ENCODE results near the gene ARMC5.
"Not testable (repeated sequence)": the region's sequence is repeated elsewhere in the genome, so short reads cannot be mapped to it uniquely, and the experiment has no call there.

Gene ARMC5

DNA sequence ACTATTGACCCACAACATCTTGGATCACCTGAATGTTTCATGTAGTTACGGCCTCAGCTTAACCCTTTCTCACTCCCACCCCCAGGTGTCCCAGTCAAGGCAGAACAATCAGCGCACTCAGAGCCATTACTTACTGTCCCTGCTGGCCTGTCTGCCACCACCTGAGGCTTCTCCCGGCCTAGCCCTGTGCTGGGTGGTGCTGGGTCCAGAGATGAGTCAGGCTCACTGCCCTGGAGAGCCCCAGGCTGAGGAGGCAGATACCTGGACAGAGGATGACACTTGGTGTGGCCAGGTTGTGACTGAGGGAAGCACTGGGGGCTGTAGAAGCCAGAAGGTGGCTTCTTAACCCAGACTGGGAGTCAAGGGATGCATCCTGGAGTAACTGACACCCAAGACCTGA, 19.7 kb downstream of the ARMC5 start:
- Histone ChIP-seq H3K79me2 (ENCODE audit: control insufficient read depth, insufficient read depth, low read length, unreplicated experiment) (peaks cover 5% of the 10 kb centered on the region), H3K27ac (ENCODE audit: low read depth, low read length) (no peak overlapping the region), H3K4me1 (ENCODE audit: control insufficient read depth, insufficient read depth, low read length, unreplicated experiment) (peaks cover 5% of the 10 kb centered on the region), H3K4me3 (ENCODE audit: low read depth, low read length) (no peak overlapping the region), H2AFZ (ENCODE audit: low read length, unreplicated experiment) (no peak overlapping the region), H3K36me3 (ENCODE audit: insufficient read depth, low read length) (peaks cover 43% of the 10 kb centered on the region), H3K27me3 (ENCODE audit: insufficient read depth, low read length) (no peaks in the 10 kb centered on the region)

DNA sequence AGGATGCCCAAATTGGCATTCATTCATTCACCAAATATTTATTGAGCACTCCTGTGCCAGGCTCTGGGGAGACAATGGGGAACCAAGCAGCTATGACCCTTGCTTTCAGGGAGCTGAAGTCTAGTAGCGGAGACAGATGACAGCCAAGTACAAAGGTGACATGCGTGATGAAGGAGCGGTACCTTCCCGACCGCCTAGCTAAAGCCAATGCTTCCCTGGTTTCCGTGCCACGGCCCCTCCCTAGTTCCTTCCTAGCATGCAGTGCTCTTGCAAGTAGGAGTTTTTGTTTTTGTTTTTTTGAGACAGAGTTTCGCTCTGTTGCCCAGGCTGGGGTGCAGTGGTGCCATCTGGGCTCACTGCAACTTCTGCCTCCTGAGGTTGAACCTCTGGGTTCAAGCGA, 20.4 kb downstream of the ARMC5 start:
- Histone ChIP-seq H2AFZ (ENCODE audit: low read length, unreplicated experiment) (no peak overlapping the region), H3K27me3 (ENCODE audit: insufficient read depth, low read length) (no peaks in the 10 kb centered on the region), H3K4me1 (ENCODE audit: control insufficient read depth, insufficient read depth, low read length, unreplicated experiment) (no peaks in the 10 kb centered on the region), H3K36me3 (ENCODE audit: insufficient read depth, low read length) (peaks cover 35% of the 10 kb centered on the region), H3K27ac (ENCODE audit: low read depth, low read length) (no peak overlapping the region), H3K4me3 (ENCODE audit: low read depth, low read length) (no peak overlapping the region), H3K79me2 (ENCODE audit: control insufficient read depth, insufficient read depth, low read length, unreplicated experiment) (peaks cover 3% of the 10 kb centered on the region)

DNA sequence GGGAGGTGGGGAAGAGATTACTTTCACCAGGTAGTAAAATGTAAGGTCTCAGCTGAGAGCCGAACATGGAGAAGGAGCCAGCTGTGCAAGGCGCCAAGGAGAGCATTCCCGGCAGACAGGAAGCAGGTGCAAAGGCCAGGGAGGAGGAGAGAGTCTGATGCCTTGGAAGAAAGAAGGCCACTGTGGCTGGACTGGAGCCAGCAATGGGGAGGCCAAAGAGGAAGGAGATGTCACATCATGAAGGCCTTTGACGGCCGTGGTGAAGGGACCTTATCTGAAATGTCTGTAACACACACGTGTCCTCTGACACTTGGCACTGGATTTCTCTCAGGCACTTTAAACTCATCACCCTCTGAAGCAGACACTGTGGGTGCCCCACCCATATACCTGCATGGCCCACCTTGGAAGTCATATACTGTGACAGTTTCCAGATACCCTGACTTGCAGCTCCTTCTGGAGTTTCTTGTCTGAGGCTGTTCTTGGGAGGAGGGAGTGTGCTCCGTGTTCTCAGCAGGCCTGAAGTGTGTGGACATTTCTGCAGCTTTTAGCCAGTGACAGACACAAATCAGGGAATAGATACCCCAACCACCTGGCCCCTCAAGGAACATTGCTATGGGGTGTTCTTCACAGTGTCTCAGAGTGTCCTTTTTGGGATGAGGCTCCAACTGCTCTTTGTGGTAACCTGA, 21.7 kb downstream of the ARMC5 start:
- Histone ChIP-seq H3K36me3 (ENCODE audit: insufficient read depth, low read length) (peaks cover 26% of the 10 kb centered on the region; the same call in 1 of the 2 replicates), H3K79me2 (ENCODE audit: control insufficient read depth, insufficient read depth, low read length, unreplicated experiment) (no peaks in the 10 kb centered on the region), H3K27ac (ENCODE audit: low read depth, low read length) (no peak overlapping the region), H2AFZ (ENCODE audit: low read length, unreplicated experiment) (no peak overlapping the region), H3K4me3 (ENCODE audit: low read depth, low read length) (no peak overlapping the region), H3K27me3 (ENCODE audit: insufficient read depth, low read length) (no peaks in the 10 kb centered on the region), H3K4me1 (ENCODE audit: control insufficient read depth, insufficient read depth, low read length, unreplicated experiment) (no peaks in the 10 kb centered on the region)

DNA sequence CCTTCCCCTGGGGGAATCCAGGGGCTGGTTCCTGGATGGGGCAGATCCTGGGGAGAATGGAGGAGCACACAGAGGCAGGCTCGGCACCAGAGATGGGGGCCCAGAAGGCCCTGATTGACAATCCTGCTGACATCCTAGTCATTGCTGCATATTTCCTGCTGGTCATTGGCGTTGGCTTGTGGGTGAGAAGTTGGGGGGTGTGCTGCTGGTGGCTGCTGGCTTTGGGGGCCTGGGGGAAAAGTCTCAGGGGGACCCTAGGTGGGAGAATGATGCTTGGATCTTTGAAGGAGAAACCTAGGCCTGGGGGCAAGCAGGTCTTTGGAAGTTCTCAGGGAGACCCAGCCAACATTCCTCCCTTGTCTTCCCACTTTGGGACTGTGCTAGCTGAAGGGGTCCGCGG, 23.8 kb downstream of the ARMC5 start, which contains the start of gene SLC5A2:
TSS of gene SLC5A2 (plus strand) at position 43 of the 400 bp plus-strand sequence. CDS start at position 57, 14 bp downstream.
- Histone ChIP-seq H3K4me3 (ENCODE audit: low read depth, low read length) (no peak within 1 kb of the TSS), H3K4me1 (ENCODE audit: control insufficient read depth, insufficient read depth, low read length, unreplicated experiment) (peaks cover 6% of the 10 kb centered on the region), H3K27me3 (ENCODE audit: insufficient read depth, low read length) (peaks cover 16% of the 10 kb centered on the region; the same call in 1 of the 2 replicates), H3K79me2 (ENCODE audit: control insufficient read depth, insufficient read depth, low read length, unreplicated experiment) (no peaks in the 10 kb centered on the region), H2AFZ (ENCODE audit: low read length, unreplicated experiment) (no peak within 1 kb of the TSS), H3K36me3 (ENCODE audit: insufficient read depth, low read length) (peaks cover 7% of the 10 kb centered on the region; the same call in 1 of the 2 replicates), H3K27ac (ENCODE audit: low read depth, low read length) (no peak within 1 kb of the TSS)

DNA sequence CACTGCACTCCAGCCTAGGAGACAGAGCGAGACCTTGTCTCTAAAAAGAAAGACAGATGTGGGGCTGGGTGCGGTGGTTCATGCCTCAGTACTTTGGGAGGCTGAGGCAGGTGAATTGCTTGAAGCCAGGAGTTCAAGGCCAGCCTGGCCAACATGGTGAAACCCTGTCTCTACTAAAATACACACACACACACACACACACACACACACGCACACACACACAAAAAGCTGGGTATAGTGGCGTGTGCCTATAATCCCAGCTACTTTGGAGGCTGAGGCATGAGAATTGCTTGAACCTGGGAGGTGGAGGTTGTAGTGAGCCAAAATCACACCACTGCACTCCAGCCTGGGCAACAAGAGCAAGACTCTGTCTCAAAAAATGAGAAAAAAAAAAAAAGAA, 24.7 kb downstream of the ARMC5 start:
- not testable (repeated sequence) for H3K27ac ChIP-seq (ENCODE audit: low read depth, low read length); H3K36me3 ChIP-seq (ENCODE audit: insufficient read depth, low read length); H3K4me3 ChIP-seq (ENCODE audit: low read depth, low read length); H3K79me2 ChIP-seq (ENCODE audit: control insufficient read depth, insufficient read depth, low read length, unreplicated experiment); H3K4me1 ChIP-seq (ENCODE audit: control insufficient read depth, insufficient read depth, low read length, unreplicated experiment); H2AFZ ChIP-seq (ENCODE audit: low read length, unreplicated experiment)
- peaks cover 21% of the 10 kb centered on the region; the same call in 1 of the 2 replicates for H3K27me3 ChIP-seq (ENCODE audit: insufficient read depth, low read length)

DNA sequence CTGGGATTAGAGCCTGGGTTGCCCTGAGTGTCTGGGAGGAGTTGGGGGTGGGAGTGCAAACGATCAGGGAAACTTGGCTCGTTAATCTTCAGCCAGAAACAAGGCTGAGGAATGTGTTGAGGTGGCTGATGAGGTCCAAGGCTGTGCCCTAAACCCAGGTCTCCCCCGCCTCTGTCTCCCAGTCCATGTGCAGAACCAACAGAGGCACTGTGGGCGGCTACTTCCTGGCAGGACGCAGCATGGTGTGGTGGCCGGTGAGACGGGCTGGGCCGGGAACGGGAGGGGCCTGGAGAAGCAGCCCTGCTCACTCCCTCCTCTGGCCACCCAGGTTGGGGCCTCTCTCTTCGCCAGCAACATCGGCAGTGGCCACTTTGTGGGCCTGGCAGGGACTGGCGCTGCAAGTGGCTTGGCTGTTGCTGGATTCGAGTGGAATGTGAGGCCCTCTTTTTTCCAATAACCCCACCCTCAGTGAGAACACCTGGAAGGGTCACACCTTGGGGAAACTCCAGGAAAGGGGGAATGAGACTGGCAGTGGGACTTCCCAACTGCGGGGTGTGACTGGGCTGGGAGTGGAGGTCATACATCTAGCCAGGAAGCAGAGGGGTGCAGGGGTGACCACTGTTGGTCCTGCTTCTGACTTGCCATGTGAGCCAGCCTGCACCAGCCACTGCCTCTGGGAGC, 25.3 kb downstream of the ARMC5 start:
- Histone ChIP-seq H3K36me3 (ENCODE audit: insufficient read depth, low read length) (no peaks in the 10 kb centered on the region; the same call in 1 of the 2 replicates), H3K27ac (ENCODE audit: low read depth, low read length) (no peak overlapping the region), H3K4me1 (ENCODE audit: control insufficient read depth, insufficient read depth, low read length, unreplicated experiment) (peaks cover 6% of the 10 kb centered on the region), H3K4me3 (ENCODE audit: low read depth, low read length) (no peak overlapping the region), H3K79me2 (ENCODE audit: control insufficient read depth, insufficient read depth, low read length, unreplicated experiment) (no peaks in the 10 kb centered on the region), H3K27me3 (ENCODE audit: insufficient read depth, low read length) (peaks cover 21% of the 10 kb centered on the region; the same call in 1 of the 2 replicates), H2AFZ (ENCODE audit: low read length, unreplicated experiment) (no peak overlapping the region)

DNA sequence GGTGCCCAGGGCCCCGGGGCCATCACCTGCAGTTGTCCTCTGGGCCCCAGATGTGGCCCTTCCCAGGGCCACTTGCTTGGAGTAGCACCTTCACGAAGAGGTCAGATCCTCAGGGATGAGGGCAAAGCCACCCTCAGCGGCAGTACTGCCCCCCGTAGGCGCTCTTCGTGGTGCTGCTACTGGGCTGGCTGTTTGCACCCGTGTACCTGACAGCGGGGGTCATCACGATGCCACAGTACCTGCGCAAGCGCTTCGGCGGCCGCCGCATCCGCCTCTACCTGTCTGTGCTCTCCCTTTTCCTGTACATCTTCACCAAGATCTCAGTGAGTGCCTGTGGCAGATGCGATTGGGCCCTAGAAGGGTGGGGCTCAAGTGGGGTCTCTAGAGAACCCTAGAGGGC, 26.3 kb downstream of the ARMC5 start:
- H3K36me3 ChIP-seq (ENCODE audit: insufficient read depth, low read length): no peaks in the 10 kb centered on the region
- H3K27me3 ChIP-seq (ENCODE audit: insufficient read depth, low read length): peaks cover 21% of the 10 kb centered on the region; the same call in 1 of the 2 replicates
- no peak overlapping the region for H2AFZ ChIP-seq (ENCODE audit: low read length, unreplicated experiment)
- H3K79me2 ChIP-seq (ENCODE audit: control insufficient read depth, insufficient read depth, low read length, unreplicated experiment): no peaks in the 10 kb centered on the region
- peaks cover 6% of the 10 kb centered on the region for H3K4me1 ChIP-seq (ENCODE audit: control insufficient read depth, insufficient read depth, low read length, unreplicated experiment)
- no peak overlapping the region for H3K4me3 ChIP-seq (ENCODE audit: low read depth, low read length)
- no peak overlapping the region for H3K27ac ChIP-seq (ENCODE audit: low read depth, low read length)

DNA sequence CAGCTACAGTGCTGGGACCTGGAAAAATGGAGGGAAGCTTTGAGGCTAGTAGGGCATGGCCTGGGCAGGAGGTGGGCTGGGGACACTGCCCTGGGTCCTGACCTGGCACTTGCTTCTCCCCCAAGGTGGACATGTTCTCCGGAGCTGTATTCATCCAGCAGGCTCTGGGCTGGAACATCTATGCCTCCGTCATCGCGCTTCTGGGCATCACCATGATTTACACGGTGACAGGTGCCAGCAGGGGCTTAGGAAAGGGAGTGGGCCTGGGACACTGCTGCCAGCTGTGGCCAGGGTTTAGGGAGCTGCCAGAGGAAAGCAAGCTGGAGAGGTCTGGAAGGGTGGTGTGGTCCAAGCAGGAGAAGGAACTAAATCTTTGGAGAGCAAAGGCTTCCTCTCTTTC, 26.7 kb downstream of the ARMC5 start:
- Histone ChIP-seq H3K36me3 (ENCODE audit: insufficient read depth, low read length) (no peaks in the 10 kb centered on the region), H3K4me3 (ENCODE audit: low read depth, low read length) (no peak overlapping the region), H3K4me1 (ENCODE audit: control insufficient read depth, insufficient read depth, low read length, unreplicated experiment) (peaks cover 6% of the 10 kb centered on the region), H3K27me3 (ENCODE audit: insufficient read depth, low read length) (peaks cover 21% of the 10 kb centered on the region; the same call in 1 of the 2 replicates), H3K79me2 (ENCODE audit: control insufficient read depth, insufficient read depth, low read length, unreplicated experiment) (no peaks in the 10 kb centered on the region), H3K27ac (ENCODE audit: low read depth, low read length) (no peak overlapping the region), H2AFZ (ENCODE audit: low read length, unreplicated experiment) (no peak overlapping the region)

DNA sequence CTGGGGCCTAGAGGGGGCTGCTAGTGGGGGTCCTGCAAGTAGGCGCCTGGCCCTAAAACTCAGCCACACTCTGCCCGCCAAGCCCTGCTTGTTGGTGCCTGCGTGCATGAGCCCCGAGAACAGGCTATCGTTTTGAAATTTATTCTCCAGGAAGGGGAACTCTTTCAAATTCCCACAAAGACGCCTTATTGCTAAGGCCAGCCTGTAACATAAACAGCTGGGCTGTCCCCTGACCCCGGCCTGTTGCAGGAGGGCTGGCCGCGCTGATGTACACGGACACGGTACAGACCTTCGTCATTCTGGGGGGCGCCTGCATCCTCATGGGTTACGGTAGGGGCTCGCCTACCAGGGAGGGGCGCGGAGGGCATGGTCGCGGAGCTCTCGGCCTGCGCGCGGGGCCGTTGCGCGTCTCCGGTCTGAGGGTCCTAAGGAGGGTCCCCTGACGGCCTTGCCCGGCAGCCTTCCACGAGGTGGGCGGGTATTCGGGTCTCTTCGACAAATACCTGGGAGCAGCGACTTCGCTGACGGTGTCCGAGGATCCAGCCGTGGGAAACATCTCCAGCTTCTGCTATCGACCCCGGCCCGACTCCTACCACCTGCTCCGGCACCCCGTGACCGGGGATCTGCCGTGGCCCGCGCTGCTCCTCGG, 27.9 kb downstream of the ARMC5 start:
- no peak overlapping the region for H3K27ac ChIP-seq (ENCODE audit: low read depth, low read length)
- no peak overlapping the region for H2AFZ ChIP-seq (ENCODE audit: low read length, unreplicated experiment)
- H3K4me1 ChIP-seq (ENCODE audit: control insufficient read depth, insufficient read depth, low read length, unreplicated experiment): peaks cover 6% of the 10 kb centered on the region
- H3K36me3 ChIP-seq (ENCODE audit: insufficient read depth, low read length): no peaks in the 10 kb centered on the region
- peaks cover 21% of the 10 kb centered on the region; the same call in 1 of the 2 replicates for H3K27me3 ChIP-seq (ENCODE audit: insufficient read depth, low read length)
- peak overlapping the region; percentile 70 for H3K4me3 ChIP-seq (ENCODE audit: low read depth, low read length)
- H3K79me2 ChIP-seq (ENCODE audit: control insufficient read depth, insufficient read depth, low read length, unreplicated experiment): no peaks in the 10 kb centered on the region

DNA sequence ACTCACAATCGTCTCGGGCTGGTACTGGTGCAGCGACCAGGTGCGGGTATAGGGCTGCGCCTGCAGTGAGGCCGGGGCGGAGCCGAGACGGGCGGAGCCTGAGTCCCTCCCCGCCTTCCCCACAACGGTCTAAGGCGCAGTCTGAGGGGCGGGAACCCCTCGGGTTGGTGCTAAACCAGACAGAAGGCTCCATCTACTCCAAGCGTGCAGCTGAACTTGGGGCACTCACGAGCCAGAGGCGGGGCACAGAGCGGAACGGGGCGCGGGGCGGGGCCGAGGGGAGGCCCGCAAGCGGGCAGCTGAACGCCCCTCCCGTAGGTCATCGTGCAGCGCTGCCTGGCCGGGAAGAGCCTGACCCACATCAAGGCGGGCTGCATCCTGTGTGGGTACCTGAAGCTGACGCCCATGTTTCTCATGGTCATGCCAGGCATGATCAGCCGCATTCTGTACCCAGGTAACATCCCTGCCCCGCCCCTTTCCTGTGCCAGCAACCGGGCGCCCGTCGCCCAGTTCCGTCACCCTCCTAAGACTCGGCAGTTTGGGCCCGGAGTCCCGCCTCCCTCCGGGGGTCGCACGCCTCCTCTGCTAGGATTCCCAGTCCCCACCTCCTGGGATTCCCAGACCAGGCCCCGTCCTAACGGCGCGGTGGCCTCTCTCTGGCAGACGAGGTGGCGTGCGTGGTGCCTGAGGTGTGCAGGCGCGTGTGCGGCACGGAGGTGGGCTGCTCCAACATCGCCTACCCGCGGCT, 28.6 kb downstream of the ARMC5 start:
- H3K27me3 ChIP-seq (ENCODE audit: insufficient read depth, low read length): peaks cover 21% of the 10 kb centered on the region; the same call in 1 of the 2 replicates
- no peak overlapping the region for H2AFZ ChIP-seq (ENCODE audit: low read length, unreplicated experiment)
- no peaks in the 10 kb centered on the region for H3K36me3 ChIP-seq (ENCODE audit: insufficient read depth, low read length)
- no peak overlapping the region for H3K27ac ChIP-seq (ENCODE audit: low read depth, low read length)
- H3K4me3 ChIP-seq (ENCODE audit: low read depth, low read length): peak overlapping the region; percentile 70
- H3K4me1 ChIP-seq (ENCODE audit: control insufficient read depth, insufficient read depth, low read length, unreplicated experiment): peaks cover 6% of the 10 kb centered on the region
- H3K79me2 ChIP-seq (ENCODE audit: control insufficient read depth, insufficient read depth, low read length, unreplicated experiment): no peaks in the 10 kb centered on the region

All from ACC112 (cell line).